Right hindlimb (tissue), 1 donor: ENCODE measurements around the gene NRXN3.
A peak's percentile ranks its signal among the peaks of the same experiment; 100 is the strongest.

Experiments
- DNase-seq: peaks from one replicate; pipeline ENCODE4 v3.0.0-alpha.2; 2018

The NRXN3 gene

GRCh38 chr14:79575032-79575431, 1404.9 kb downstream of the NRXN3 start:
- DNase-seq: no peak

DNA sequence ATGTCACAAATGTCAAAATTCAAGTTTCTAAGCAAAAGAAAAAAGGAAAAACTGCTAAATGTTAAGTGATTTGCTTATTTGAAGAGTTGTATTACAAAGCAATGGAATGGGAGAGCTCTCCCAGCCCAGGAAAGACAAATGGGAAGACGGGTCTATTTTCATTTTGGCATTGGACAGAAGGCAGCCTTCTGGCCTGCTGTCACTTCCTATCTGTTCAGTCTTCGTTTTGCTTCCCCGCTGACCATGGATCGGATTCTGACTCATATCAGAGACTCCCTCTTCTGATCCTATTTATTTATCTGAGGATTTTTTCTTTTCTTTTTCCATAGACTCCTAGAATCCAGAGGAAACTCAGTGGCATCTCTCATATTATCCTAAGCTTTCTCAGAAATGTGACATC, 1406.3 kb downstream of the NRXN3 start:
- DNase-seq: no peak

DNA sequence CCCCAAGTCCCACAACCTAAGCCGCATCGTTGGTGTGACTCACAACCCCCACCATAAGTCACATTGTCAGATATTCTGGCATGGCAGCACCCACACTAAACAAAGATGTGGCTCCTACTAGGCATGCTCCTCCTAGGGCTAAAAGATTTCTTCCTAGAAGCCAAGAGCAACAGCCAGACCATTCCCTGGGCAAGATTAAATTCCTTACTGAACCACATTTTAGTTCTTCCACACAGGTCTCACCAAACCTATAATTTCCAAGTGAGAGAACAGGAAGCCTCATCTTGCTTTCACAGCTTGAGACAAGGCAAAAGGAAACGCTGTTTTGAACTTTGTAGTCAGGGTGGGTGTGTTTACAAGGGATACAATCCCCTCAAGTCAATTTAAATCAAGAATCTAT, 1408.3 kb downstream of the NRXN3 start:
- DNase-seq: no peak

- DNase-seq: no peak
Observed at GRCh38 chr14:79580414-79580813, 1410.2 kb downstream of the NRXN3 start.

- DNase-seq: no peak
Observed at GRCh38 chr14:79580906-79581305, 1410.7 kb downstream of the NRXN3 start.

- no peak for DNase-seq
Observed at GRCh38 chr14:79581912-79582576, 1411.9 kb downstream of the NRXN3 start.

DNA sequence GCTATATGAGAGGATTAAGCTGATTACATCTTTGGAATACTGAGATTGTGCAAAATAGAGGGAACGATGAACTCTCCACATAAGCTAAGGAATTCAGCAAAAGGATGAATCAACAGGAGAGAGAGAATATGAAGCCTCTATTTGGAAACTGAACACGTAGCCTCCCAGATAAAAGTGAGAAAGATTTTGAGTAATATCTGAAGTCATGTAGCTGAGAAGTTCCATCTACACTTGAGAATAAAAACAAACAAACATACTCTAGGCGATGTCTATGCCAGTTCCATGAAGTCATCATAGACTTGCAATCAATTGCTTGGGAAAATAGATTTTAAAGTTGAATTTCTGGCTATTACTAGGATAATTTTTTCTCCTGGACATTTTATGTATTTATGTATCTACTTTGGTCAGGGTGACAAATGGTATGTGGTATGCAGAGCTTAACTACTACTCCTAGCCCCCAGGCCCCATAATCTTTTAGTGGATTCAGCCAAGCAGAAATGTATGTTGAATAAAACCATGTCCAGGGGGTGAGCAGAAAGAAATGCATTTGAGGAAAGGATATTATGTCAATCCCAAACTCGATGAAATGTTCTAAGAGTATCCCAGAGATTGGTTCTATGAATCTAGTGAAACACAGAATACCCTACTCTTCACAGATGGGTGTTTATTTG, 1413.7 kb downstream of the NRXN3 start:
- no peak for DNase-seq

DNA sequence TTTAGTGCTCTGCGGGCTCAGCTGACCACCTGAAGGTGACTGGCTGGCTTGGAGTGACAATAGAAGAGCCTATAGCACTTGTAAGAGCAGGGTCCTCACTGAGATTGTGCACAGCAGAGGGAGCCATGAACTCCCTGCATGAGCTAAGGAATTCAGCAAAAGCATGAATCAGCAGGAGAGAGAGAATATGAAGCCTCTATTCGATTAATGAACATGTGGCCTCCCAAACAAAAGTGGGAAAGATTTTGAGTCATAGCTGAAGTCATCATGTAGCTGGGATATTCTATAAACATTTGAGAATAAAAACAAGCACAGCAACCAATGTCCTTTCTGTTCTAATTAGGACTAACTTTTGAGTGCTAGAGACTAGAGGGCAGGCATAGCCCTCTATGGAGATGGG, 1414.5 kb downstream of the NRXN3 start:
- no peak for DNase-seq

DNA sequence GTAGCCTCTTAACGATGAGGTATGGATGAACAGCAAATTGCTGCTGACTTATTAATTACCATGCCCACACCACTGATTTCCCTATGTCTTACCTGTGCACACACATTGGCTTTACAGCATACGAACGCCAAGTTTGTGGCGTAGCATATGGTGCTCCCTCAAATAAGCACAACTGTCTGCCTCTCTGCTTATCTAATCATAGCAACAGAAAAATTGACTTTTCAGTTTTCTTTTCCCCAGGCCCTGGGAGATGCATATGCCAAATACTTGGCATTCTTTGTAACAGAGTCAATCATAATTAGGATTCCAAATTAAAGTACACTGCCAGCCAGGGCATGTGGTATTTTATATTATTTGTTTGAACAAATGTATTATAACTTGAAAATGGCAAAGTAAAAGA, 1415.7 kb downstream of the NRXN3 start:
- no peak for DNase-seq

DNA sequence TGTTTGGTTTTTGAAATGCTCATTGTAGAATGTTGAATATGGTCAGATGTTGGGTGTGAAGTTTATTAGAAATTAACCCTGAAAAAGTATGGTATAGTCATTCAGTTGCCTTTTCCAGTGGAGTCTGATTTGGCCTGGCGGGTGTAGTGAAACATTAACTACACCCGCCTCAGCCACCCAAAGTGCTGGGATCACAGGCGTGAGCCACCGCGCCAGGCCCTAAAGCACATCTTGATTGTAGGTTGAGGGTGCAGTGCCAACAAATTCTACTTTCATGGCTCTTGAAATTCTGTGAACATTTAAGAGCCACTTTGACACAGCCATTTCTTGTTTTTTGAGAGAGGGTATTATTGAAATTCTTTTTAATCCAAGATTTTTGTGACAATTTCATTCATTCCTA, 1416.2 kb downstream of the NRXN3 start:
- no peak for DNase-seq

- peak; percentile 21 for DNase-seq
Observed at GRCh38 chr14:79586989-79587598, 1416.9 kb downstream of the NRXN3 start.

DNA sequence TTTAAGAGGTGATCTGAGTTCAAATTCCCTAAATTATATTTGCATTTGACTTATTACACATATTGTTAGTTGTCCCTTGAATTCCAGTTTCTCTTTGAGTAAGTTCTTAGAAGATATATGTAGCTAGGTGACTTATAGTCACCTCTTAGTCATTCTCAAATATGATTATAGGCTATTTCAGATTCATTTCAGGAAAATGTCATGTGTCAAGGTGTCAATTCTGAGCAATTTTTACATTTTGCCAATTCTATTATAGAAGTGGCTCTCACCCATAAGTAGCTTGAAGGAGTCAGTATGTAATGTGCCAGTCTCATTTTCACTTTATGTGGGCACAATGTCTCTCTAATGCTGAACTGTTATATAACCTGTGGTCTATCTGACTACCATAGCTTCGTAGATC, 1417.7 kb downstream of the NRXN3 start:
- no peak for DNase-seq

DNA sequence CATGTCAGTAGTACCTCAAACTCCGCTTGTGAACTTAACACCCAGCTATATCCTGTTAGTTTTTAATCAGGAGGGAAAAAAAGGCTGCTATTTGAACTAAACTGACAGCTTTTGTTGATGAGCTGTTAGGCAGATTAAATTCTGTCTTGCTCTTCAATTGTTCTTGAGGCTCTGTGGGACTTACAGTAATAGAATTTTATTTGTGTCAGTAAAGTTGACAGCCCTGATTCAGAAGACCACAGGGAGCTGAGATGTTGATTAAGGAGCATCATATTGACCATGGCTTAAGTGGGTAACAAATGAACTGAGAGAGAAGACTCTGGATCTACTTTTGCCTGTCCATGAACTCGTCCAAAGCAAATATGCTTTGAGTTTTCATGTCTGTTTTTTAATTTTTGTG, 1418.2 kb downstream of the NRXN3 start:
- no peak for DNase-seq

- no peak for DNase-seq
Observed at GRCh38 chr14:79596551-79596950, 1426.4 kb downstream of the NRXN3 start.

- DNase-seq: no peak
Observed at GRCh38 chr14:79597566-79597965, 1427.4 kb downstream of the NRXN3 start.

DNA sequence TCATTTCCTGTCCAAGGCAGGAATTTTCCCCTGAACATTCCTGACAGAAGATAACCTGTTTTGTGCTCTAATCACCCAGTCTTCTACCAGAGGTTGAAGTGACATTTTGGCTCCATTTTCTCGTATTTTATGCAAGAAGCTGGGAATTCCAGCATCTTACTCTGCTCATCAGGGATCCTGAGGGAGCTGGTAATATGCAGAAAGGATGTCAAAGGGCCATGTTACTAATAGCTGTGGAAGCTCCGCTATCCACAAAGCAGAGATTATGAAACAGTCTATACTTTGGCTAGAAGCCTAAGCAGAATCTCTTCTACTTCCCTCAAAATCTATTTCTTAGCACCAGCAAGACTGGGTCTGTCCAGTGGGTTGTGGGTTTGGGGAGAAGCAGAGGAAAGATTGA, 1428.2 kb downstream of the NRXN3 start:
- DNase-seq: no peak

GRCh38 chr14:79599239-79599638, 1429.1 kb downstream of the NRXN3 start:
- no peak for DNase-seq

GRCh38 chr14:79600406-79600805, 1430.2 kb downstream of the NRXN3 start:
- DNase-seq: no peak

DNA sequence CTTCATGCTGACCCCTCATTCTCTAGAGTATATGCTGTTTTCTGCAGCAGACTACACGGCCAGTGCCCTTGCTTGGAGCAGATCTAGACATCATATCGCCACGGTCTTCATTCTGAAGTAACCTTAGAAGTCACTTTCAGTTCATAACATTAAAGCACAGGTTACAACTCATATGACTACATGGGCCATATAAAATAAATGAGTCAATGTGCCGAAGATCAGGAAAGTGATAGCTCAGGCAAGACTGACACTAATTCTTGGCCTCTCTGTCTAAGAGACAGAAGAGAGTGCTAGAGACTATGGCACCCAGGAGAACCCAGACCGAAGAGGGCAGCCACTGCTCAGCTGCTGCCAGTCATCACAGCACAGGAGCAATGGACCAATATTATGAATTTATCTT, 1431.4 kb downstream of the NRXN3 start:
- DNase-seq: no peak

- no peak for DNase-seq
Observed at GRCh38 chr14:79602045-79602444, 1431.9 kb downstream of the NRXN3 start.

- DNase-seq: no peak
Observed at GRCh38 chr14:79602742-79603141, 1432.6 kb downstream of the NRXN3 start.

GRCh38 chr14:79605849-79606248, 1435.7 kb downstream of the NRXN3 start:
- no peak for DNase-seq

DNA sequence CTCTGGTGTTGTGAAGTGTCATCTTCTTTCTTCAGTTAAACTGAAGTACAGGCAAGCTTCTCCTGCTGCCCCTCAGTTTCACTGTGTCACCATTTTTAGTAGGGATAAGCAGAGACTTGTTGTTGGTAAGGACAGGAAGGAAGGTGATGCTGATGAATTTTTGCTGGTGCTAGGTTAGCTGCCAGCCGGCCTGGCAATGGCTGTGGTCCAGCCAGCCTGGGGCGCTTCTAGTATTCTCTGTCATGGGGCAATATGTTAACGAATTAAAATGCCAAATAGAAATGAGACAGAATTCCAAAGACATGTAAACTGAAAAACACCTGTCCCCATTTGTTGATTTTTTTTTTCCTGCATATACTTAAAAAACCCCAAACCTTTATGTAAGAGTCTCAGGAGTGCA, 1438.3 kb downstream of the NRXN3 start:
- no peak for DNase-seq

DNA sequence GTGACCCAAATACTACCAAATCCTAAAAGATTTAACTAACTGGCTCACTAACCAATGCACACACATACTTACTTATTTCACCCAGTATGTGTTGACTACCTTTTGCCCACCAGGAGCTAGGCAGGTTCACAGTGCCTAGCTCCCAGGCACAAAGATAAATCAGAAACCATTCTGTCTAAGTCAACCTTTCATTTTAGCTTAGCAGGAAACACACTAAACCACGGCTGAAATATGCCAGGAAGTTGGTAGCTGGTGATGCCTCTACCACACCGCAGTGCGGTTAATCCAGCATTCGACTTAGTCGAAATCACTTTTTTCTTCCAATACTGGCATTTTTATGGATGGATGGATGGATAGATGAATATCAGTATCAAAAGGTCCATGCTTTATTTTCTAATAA, 1443.5 kb downstream of the NRXN3 start:
- DNase-seq: no peak

- DNase-seq: no peak
Observed at GRCh38 chr14:79614448-79614847, 1444.3 kb downstream of the NRXN3 start.
